ENCODE measurements around the gene THSD4.
"Not testable (repeated sequence)": the region's sequence is repeated elsewhere in the genome, so short reads cannot be mapped to it uniquely, and the experiment has no call there.

DNA sequence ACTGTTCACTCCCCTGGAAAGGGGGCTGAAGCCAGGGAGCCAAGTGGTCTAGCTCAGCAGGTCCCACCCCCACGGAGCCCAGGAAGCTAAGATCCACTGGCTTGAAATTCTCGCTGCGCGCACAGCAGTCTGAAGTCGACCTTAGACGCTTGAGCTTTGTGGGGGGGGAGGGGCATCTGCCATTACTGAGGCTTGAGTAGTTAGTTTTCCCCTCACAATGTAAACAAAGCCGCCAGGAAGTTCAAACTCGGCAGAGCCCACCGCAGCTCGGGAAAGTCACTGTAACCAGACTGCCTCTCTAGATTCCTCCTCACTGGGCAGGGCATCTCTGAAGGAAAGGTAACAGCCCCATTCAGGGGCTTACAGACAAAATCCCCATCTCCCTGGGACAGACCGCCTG is 150.3 kb downstream of the THSD4 start:
- TF ChIP-seq EZH2phosphoT487 (IDR thresholded peaks at IDR 0.05; ENCODE audit: low read depth) = not testable (repeated sequence)
- TF ChIP-seq, protein P1, sequence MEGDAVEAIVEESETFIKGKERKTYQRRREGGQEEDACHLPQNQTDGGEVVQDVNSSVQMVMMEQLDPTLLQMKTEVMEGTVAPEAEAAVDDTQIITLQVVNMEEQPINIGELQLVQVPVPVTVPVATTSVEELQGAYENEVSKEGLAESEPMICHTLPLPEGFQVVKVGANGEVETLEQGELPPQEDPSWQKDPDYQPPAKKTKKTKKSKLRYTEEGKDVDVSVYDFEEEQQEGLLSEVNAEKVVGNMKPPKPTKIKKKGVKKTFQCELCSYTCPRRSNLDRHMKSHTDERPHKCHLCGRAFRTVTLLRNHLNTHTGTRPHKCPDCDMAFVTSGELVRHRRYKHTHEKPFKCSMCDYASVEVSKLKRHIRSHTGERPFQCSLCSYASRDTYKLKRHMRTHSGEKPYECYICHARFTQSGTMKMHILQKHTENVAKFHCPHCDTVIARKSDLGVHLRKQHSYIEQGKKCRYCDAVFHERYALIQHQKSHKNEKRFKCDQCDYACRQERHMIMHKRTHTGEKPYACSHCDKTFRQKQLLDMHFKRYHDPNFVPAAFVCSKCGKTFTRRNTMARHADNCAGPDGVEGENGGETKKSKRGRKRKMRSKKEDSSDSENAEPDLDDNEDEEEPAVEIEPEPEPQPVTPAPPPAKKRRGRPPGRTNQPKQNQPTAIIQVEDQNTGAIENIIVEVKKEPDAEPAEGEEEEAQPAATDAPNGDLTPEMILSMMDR (IDR thresholded peaks at IDR 0.05; ENCODE audit: low read depth, low read length) = not testable (repeated sequence)

Data from OCI-LY3 (cell line).